ENCODE measurements around the gene CLEC16A.

GRCh38 chr16:11011326-11011725 lies 67.0 kb downstream of the CLEC16A start:
- TF ChIP-seq CTCF (IDR thresholded peaks at IDR 0.05) (no peak), POLR2A (IDR thresholded peaks at IDR 0.05) (no peak)

Measured in gastroesophageal sphincter (tissue), 3 donors.